ENCODE data around the gene MPHOSPH6.

Gene MPHOSPH6

DNA sequence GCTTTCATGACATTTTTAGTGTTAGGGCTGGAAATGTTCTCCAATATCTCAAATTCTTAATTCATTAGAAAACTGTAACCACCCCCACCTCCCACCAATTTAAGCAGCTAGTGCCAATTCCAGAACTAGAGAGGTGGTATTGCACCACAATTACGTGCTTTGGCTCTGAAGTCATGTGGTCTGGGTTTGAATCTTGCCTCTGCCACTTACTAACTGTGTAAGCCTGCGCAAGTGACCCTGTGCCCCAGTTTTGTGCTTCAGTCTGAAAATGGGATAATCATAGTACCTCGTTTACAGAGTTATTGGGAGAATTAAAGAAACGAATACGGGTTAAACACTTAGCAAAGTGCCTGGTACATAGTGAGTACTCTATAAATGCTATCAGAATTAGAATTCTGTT, 14.2 kb upstream of the MPHOSPH6 start:
- TF ChIP-seq, protein P1, sequence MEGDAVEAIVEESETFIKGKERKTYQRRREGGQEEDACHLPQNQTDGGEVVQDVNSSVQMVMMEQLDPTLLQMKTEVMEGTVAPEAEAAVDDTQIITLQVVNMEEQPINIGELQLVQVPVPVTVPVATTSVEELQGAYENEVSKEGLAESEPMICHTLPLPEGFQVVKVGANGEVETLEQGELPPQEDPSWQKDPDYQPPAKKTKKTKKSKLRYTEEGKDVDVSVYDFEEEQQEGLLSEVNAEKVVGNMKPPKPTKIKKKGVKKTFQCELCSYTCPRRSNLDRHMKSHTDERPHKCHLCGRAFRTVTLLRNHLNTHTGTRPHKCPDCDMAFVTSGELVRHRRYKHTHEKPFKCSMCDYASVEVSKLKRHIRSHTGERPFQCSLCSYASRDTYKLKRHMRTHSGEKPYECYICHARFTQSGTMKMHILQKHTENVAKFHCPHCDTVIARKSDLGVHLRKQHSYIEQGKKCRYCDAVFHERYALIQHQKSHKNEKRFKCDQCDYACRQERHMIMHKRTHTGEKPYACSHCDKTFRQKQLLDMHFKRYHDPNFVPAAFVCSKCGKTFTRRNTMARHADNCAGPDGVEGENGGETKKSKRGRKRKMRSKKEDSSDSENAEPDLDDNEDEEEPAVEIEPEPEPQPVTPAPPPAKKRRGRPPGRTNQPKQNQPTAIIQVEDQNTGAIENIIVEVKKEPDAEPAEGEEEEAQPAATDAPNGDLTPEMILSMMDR (IDR thresholded peaks at IDR 0.05; ENCODE audit: insufficient read depth, low read depth, low read length, missing control alignments): no peak
- H3K4me3 ChIP-seq (ENCODE audit: low read depth, low read length): no peak overlapping the region
- DNase-seq (ENCODE audit: low read depth): no peak

DNA sequence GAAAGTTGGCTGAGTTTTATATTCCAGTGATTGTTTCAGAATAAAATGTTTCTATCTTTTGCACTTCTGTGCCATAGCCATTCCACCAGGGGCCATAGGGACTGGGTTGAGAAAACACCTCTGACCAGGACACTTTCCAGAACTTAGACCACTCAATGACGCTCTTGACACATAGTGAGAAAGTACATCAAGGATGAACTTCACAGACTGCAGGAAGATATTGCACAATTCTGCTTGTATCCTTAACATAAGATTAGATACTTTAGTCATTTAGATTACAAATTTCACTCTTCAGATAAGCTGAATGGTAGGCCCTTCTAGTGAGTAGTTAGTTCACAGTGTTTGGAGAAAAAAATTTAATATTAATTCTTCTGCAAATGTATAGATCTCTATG, 13.0 kb upstream of the MPHOSPH6 start:
- DNase-seq (ENCODE audit: low read depth): no peak
- TF ChIP-seq, protein P1 (IDR thresholded peaks at IDR 0.05; ENCODE audit: insufficient read depth, low read depth, low read length, missing control alignments): no peak
- no peak overlapping the region for H3K4me3 ChIP-seq (ENCODE audit: low read depth, low read length)

DNA sequence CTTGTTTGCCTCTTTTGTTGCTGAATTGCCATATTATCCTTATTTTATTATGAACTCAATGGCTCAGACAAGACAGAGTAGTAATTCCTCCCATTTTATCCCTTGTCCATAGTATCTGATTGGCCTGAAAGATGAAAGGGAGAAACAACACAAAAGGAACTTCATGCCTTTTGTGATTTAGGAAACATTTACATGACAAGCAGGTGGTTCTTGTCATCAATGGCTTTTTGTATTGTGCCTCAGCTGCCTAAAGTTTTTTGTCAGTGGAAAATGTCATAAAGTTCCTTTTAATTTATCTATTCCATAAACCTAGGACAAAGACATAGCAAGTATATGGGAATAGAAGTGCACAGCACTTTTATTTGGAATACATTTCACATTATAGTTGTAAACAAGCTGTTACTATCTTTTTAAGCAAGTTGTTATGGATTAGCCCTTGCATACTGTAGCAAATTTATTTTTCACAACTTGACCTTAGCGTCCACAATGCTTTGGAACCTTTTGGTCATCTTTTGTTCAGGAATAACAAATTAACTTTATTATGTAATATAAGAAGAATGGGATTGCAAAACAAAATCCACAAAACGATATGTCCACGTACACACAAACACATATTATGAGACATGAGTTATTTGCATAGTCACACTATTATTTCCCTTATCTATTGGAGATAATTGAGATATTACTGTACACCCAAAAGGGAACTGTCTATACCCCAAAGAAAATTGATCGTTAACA, 12.4 kb upstream of the MPHOSPH6 start:
- no peak for DNase-seq (ENCODE audit: low read depth)
- TF ChIP-seq, protein P1 (IDR thresholded peaks at IDR 0.05; ENCODE audit: insufficient read depth, low read depth, low read length, missing control alignments): no peak
- no peak overlapping the region for H3K4me3 ChIP-seq (ENCODE audit: low read depth, low read length)

DNA sequence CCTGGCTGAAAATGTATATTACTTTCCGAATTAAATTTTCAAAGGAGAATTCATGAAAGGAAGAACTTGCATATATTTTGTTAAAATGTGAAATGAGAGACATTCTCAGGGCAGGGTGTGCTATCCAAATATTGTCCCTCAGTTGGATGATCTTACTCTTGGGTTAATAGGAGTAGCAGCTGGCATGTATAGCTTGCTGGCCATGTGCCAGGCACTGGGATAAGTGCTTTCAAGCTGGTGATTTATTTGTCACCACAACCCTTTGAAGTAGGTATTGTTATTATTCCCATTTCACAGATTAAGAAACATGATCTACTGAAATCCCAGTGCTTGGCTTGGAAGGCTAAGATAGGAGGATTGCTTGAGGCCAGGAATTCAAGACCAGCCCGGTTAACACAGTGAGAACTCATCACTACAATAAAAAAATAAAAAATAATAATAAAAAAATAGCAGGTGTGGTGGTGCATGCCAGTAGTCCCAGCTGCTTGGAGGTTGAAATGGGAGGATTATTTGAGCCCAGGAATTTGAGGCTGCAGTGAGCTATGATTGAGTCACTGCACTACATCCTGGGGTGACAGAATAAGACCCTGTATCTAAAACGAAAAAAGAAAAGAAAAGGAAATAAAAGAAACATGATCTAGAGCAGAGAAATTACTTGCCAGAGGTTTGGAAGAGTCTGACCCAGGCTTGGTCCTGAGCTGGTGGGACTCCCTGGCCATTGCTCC, 11.6 kb upstream of the MPHOSPH6 start:
- no peak overlapping the region for H3K4me3 ChIP-seq (ENCODE audit: low read depth, low read length)
- TF ChIP-seq, protein P1 (IDR thresholded peaks at IDR 0.05; ENCODE audit: insufficient read depth, low read depth, low read length, missing control alignments): no peak
- DNase-seq (ENCODE audit: low read depth): no peak

DNA sequence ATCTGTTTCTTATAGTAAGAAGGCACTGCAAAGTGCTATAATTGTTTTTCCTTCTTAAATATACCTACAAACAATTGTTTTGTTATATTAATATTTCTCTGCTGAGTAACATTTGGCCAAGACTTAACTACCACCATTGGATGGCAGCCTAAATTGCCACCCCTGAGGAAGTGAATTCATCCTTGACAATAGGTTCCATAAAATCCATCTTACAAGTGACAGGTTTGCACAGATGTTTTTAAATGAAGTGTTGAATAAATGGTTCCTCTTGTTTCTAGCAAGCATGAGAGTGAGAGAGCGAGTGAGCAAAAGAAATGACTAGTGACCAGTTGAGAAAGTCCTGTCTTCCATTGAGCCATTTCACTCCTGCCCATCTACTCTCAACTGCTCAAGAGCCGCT, 8.3 kb upstream of the MPHOSPH6 start:
- DNase-seq (ENCODE audit: low read depth): no peak
- H3K4me3 ChIP-seq (ENCODE audit: low read depth, low read length): no peak overlapping the region
- TF ChIP-seq, protein P1 (IDR thresholded peaks at IDR 0.05; ENCODE audit: insufficient read depth, low read depth, low read length, missing control alignments): no peak

DNA sequence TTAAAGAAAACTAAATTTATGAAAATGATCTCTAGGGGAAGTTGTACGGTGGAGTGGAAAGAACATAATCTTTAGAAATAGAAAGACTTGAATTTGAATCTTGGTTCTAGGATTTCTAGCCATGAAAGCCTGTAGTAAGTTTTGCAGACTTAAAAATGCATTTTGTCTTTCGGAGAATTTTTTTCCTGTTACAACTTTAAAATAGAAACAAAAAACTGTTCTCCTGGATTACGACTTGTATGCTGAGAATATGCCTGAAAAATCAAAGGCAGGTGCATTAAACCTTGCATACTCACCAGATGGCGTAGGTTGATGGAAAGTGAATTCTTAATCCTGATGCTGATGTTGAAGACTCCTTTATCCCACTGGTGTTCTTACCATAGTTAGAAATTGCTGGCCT, 7.5 kb upstream of the MPHOSPH6 start:
- no peak overlapping the region for H3K4me3 ChIP-seq (ENCODE audit: low read depth, low read length)
- TF ChIP-seq, protein P1 (IDR thresholded peaks at IDR 0.05; ENCODE audit: insufficient read depth, low read depth, low read length, missing control alignments): no peak
- no peak for DNase-seq (ENCODE audit: low read depth)
